H1 (cell line): ENCODE results near the gene PPME1. TPM values are rescaled to one million over a fixed set of nuclear protein-coding genes. Genes with fewer than 3 reads are reported as not detected.
"Not testable (repeated sequence)": the region's sequence is repeated elsewhere in the genome, so short reads cannot be mapped to it uniquely, and the experiment has no call there.

Source experiments
- CTCF ChIA-PET: fragments of 300-600 bp; sonication (Branson Sonifier 250); formaldehyde crosslinking; loops from one replicate; lab custom pipeline; 2021; ENCODE audit not compliant: partially characterized antibody; lab: Charles Lee
- POLR2A ChIA-PET: fragments of 300-600 bp; sonication (Branson Sonifier 250); formaldehyde crosslinking; loops from one replicate; lab custom pipeline; 2021; ENCODE audit warnings: inconsistent platforms; ENCODE audit not compliant: partially characterized antibody; lab: Charles Lee
- DNase-seq, 2 experiments: peaks; one replicate each; pipeline versions ENCODE4 v3.0.0 to v3.0.0-alpha.2; 2010 to 2022; ENCODE audit warnings: low spot score in 2 of 2, low read depth in 1 of 2, mixed read lengths in 1 of 2
- FAIRE-seq: peaks from 2 replicates; lab custom pipeline; 2011; peaks lifted over from hg19 to GRCh38; lab: Jason Lieb, UNC
- H2AFZ ChIP-seq: 2 replicates; pipeline ENCODE4 v1.8.1; 2012; ENCODE audit warnings: low read length, inconsistent platforms
- H2AK5ac ChIP-seq: 2 replicates; pipeline ENCODE4 v1.6.1; 2013; ENCODE audit warnings: low read depth, low read length
- H2BK120ac ChIP-seq: replicated peaks from 2 replicates; pipeline ENCODE3; 2013; ENCODE audit warnings: low read depth, low read length, inconsistent platforms
- H2BK12ac ChIP-seq: 2 replicates; pipeline ENCODE4 v1.6.1; 2013; ENCODE audit warnings: low read depth, low read length
- H2BK15ac ChIP-seq: 2 replicates; pipeline ENCODE4 v1.6.1; 2013; ENCODE audit warnings: low read length
- H2BK20ac ChIP-seq: 2 replicates; pipeline ENCODE4 v1.6.1; 2013; ENCODE audit warnings: low read length
- H2BK5ac ChIP-seq: 2 replicates; pipeline ENCODE4 v1.6.1; 2013; ENCODE audit warnings: low read depth, low read length
- H3K14ac ChIP-seq: 2 replicates; pipeline ENCODE4 v1.6.1; 2013; ENCODE audit warnings: inconsistent platforms; ENCODE audit not compliant: insufficient read length
- H3K18ac ChIP-seq: 2 replicates; pipeline ENCODE4 v1.6.1; 2013; ENCODE audit warnings: low read length; ENCODE audit errors: extremely low read depth
- H3K23ac ChIP-seq: 2 replicates; pipeline ENCODE4 v1.6.1; 2013; ENCODE audit warnings: inconsistent platforms; ENCODE audit not compliant: insufficient read length
- H3K23me2 ChIP-seq: 2 replicates; pipeline ENCODE4 v1.6.1; 2013; ENCODE audit warnings: low read depth, low read length
- H3K27ac ChIP-seq: 2 replicates; pipeline ENCODE4 v1.6.1; 2011; ENCODE audit warnings: low read depth, low read length, inconsistent platforms
- H3K27me3 ChIP-seq, 4 experiments: replicated peaks in 1 of 4; 1 replicate in 1 of 4; 2 replicates in 3 of 4; pipeline versions ENCODE4 v1.6.1 to v1.8.1; 2011 to 2013; ENCODE audit warnings: low read length in 3 of 4, mild to moderate bottlenecking in 3 of 4, inconsistent platforms in 2 of 4, mixed read lengths in 2 of 4, moderate library complexity in 1 of 4; ENCODE audit not compliant: control insufficient read depth in 3 of 4, insufficient read depth in 3 of 4; ENCODE audit errors: extremely low read depth in 1 of 4
- H3K36me3 ChIP-seq, 4 experiments: 2 replicates each; pipeline versions ENCODE4 v1.6.1 to v1.8.1; 2011 to 2013; ENCODE audit warnings: mild to moderate bottlenecking in 4 of 4, low read length in 3 of 4, moderate library complexity in 2 of 4, control low read depth in 1 of 4, inconsistent platforms in 1 of 4; ENCODE audit not compliant: insufficient read depth in 4 of 4, control insufficient read depth in 2 of 4
- H3K4ac ChIP-seq: replicated peaks from 2 replicates; pipeline ENCODE3; 2013; ENCODE audit warnings: low read length, low read depth, mixed read lengths, inconsistent platforms; ENCODE audit not compliant: insufficient read length
- H3K4me1 ChIP-seq, 4 experiments: replicated peaks in 1 of 4; 1 replicate in 1 of 4; 2 replicates in 3 of 4; pipeline versions ENCODE4 v1.6.1 to v1.8.1; 2011 to 2013; ENCODE audit warnings: low read length in 3 of 4, inconsistent platforms in 2 of 4, mixed read lengths in 1 of 4; ENCODE audit not compliant: insufficient read depth in 4 of 4, control insufficient read depth in 3 of 4
- H3K4me2 ChIP-seq, 2 experiments: 2 replicates each; pipeline versions ENCODE4 v1.6.1 to v1.8.1; 2011 to 2013; ENCODE audit warnings: low read depth in 2 of 2, low read length in 2 of 2, control low read depth in 1 of 2, inconsistent platforms in 1 of 2, mild to moderate bottlenecking in 1 of 2; ENCODE audit not compliant: insufficient read depth in 1 of 2
- H3K4me3 ChIP-seq, 4 experiments: fragments of 200-600, 300-600 bp in 1 of 4; sonication (generic), shearing (Covaris generic), sonication (Bioruptor Twin) in 1 of 4; 2 replicates each; pipeline versions ENCODE4 v1.5.1 to v1.8.1; 2011 to 2016; ENCODE audit warnings: low read length in 4 of 4, low read depth in 3 of 4, control low read depth in 2 of 4, inconsistent platforms in 2 of 4, mild to moderate bottlenecking in 2 of 4, mixed read lengths in 1 of 4, moderate library complexity in 1 of 4; ENCODE audit not compliant: insufficient read depth in 2 of 4; ENCODE audit errors: extremely low read depth in 1 of 4
- H3K56ac ChIP-seq: replicated peaks from 2 replicates; pipeline ENCODE3; 2013; ENCODE audit warnings: low read depth, mild to moderate bottlenecking, mixed read lengths, low read length, inconsistent platforms; ENCODE audit not compliant: insufficient read length
- H3K79me1 ChIP-seq: 2 replicates; pipeline ENCODE4 v1.6.1; 2013; ENCODE audit warnings: low read depth, low read length, control low read depth
- H3K79me2 ChIP-seq, 2 experiments: 2 replicates each; pipeline versions ENCODE4 v1.6.1 to v1.8.1; 2012 to 2013; ENCODE audit warnings: low read length in 2 of 2, mild to moderate bottlenecking in 2 of 2, inconsistent platforms in 1 of 2; ENCODE audit not compliant: insufficient read depth in 2 of 2, control insufficient read depth in 1 of 2
- H3K9ac ChIP-seq, 4 experiments: replicated peaks in 1 of 4; 1 replicate in 1 of 4; 2 replicates in 3 of 4; pipeline versions ENCODE4 v1.6.1 to v1.8.1; 2011 to 2013; ENCODE audit warnings: low read depth in 3 of 4, low read length in 3 of 4, control low read depth in 2 of 4, mild to moderate bottlenecking in 2 of 4, moderate library complexity in 2 of 4, inconsistent platforms in 1 of 4; ENCODE audit errors: extremely low read depth in 1 of 4
- H3K9me3 ChIP-seq, 2 experiments: 2 replicates each; pipeline versions ENCODE4 v1.6.1 to v1.8.1; 2012 to 2013; ENCODE audit warnings: mild to moderate bottlenecking in 2 of 2, moderate library complexity in 2 of 2, control low read depth in 1 of 2, inconsistent platforms in 1 of 2, low read depth in 1 of 2, low read length in 1 of 2, mixed read lengths in 1 of 2; ENCODE audit not compliant: insufficient read depth in 2 of 2
- H4K20me1 ChIP-seq, 2 experiments: replicated peaks in 1 of 2; 2 replicates each; pipeline versions ENCODE3 to v1.8.1; 2011 to 2013; ENCODE audit warnings: inconsistent platforms in 2 of 2, low read length in 2 of 2, mild to moderate bottlenecking in 1 of 2; ENCODE audit not compliant: insufficient read depth in 2 of 2, control insufficient read depth in 1 of 2
- H4K5ac ChIP-seq: 2 replicates; pipeline ENCODE4 v1.6.1; 2013; ENCODE audit warnings: low read length, low read depth, mixed read lengths, inconsistent platforms; ENCODE audit not compliant: insufficient read length
- H4K8ac ChIP-seq: 2 replicates; pipeline ENCODE4 v1.8.0; 2013; ENCODE audit warnings: mild to moderate bottlenecking, moderate library complexity, low read length, inconsistent platforms; ENCODE audit not compliant: insufficient read depth; ENCODE audit errors: extremely low read depth
- H4K91ac ChIP-seq: replicated peaks from 2 replicates; pipeline ENCODE3; 2013; ENCODE audit warnings: low read length, mixed read lengths, inconsistent platforms; ENCODE audit not compliant: insufficient read length
- CBX5 ChIP-seq: fragments of 300-800, 300-1000 bp; sonication (generic); IDR thresholded peaks from 2 replicates; pipeline ENCODE4 v1.7.1; 2016; ENCODE audit warnings: antibody characterized with exemption, low read length, low read depth
- WGBS, 2 experiments: shearing (Covaris generic) in 1 of 2; methylation state at CpG; one replicate each; pipeline versions ENCODE4 v1.1.6 to v1.1.7; 2013 to 2015; ENCODE audit warnings: low lambda C conversion rate in 2 of 2, mixed read lengths in 2 of 2, inconsistent platforms in 1 of 2, low coverage in 1 of 2, missing lambda C conversion rate in 1 of 2; ENCODE audit not compliant: insufficient replicate concordance in 2 of 2, insufficient coverage in 1 of 2, insufficient read length in 1 of 2; ENCODE audit errors: extremely low coverage in 1 of 2, missing lambda C conversion rate in 1 of 2; 5-methylcytosine and 5-hydroxymethylcytosine counted together
- polyA plus RNA-seq, 7 experiments: library from polyadenylated mRNA; depleted of rRNA in 3 of 7; stranded (reverse) in 5 of 7; unstranded in 2 of 7; fragments of >200 nt in 5 of 7; fragments of 200-250 nt in 2 of 7; gene quantifications; 1 replicate in 5 of 7; 2 replicates in 1 of 7; 4 replicates in 1 of 7; pipeline versions ENCODE4 v1.2.1 to v1.2.3, GENCODE V29; 2011 to 2013; ENCODE audit warnings: missing spikeins in 2 of 7, mixed read lengths in 2 of 7
- total RNA-seq: library from RNA; stranded (reverse); fragmentation: NEBNext Ultra II Directional; extraction: Animal tissue kit (Norgen Biotek cat#: 25700); gene quantifications from 2 replicates; pipeline ENCODE4 v1.2.1, GENCODE V29; 2021

Gene PPME1
- total and polyA plus RNA-seq, 2 of the 8 experiments (the other 6 are each of a cell fraction or from before 2014, with no cell fraction given), result 55.1 to 64.5 TPM

GRCh38 chr11:74123008-74123448, 48.1 kb upstream of the PPME1 start (continued):
- no peak for TF ChIP-seq CBX5

GRCh38 chr11:74129121-74129520, 42.0 kb upstream of the PPME1 start:
- H3K14ac ChIP-seq, DNase-seq, H2BK12ac ChIP-seq, H2BK5ac ChIP-seq, H2BK15ac ChIP-seq, H3K23ac ChIP-seq, H3K79me1 ChIP-seq, H2AFZ ChIP-seq, H3K56ac ChIP-seq, H4K5ac ChIP-seq, H3K18ac ChIP-seq, H3K27me3 ChIP-seq, H4K91ac ChIP-seq, POLR2A ChIA-PET, H2BK20ac ChIP-seq, H3K4me1 ChIP-seq, CTCF ChIA-PET, H2AK5ac ChIP-seq, H3K4me2 ChIP-seq, H3K9ac ChIP-seq, H3K79me2 ChIP-seq, H3K4ac ChIP-seq, H3K23me2 ChIP-seq, H2BK120ac ChIP-seq, H3K4me3 ChIP-seq, H3K27ac ChIP-seq, H4K20me1 ChIP-seq, H3K9me3 ChIP-seq, FAIRE-seq, H4K8ac ChIP-seq: not testable (repeated sequence)
- 97% methylated on average over 13 of the region's 33 CpGs; no CpG with 5 or more reads in 1 of the 2 experiments for WGBS, 2 experiments
- H3K36me3 ChIP-seq, result peaks cover 0 to 34% (median 11%) of the 10 kb centered on the region in 4 experiments; a peak in 5 of 8 replicates
